Dendritic cell treated with granulocyte-macrophage colony-stimulating factor and Interleukin-4, amounts not matched to agents 40 ng/mL and 50 ng/mL, for 4 days (primary cell): ENCODE measurements around the gene P4HA1.
A peak's percentile ranks its signal among the peaks of the same experiment; 100 is the strongest.

Source experiments
- H3K27ac Mint-ChIP-seq: one replicate; pipeline ENCODE4 v1.8.0; 2022; ENCODE audit warnings: mild to moderate bottlenecking, mixed read lengths
- H3K27me3 Mint-ChIP-seq: one replicate; pipeline ENCODE4 v1.8.0; 2022; ENCODE audit warnings: mild to moderate bottlenecking, mixed read lengths
- H3K36me3 Mint-ChIP-seq: one replicate; pipeline ENCODE4 v1.8.0; 2022; ENCODE audit warnings: low read depth, mixed read lengths
- H3K4me1 Mint-ChIP-seq: one replicate; pipeline ENCODE4 v1.8.0; 2022; ENCODE audit warnings: low read depth, mixed read lengths
- H3K4me3 Mint-ChIP-seq: one replicate; pipeline ENCODE4 v1.8.0; 2022; ENCODE audit warnings: mild to moderate bottlenecking, moderate library complexity, mixed read lengths
- H3K9me3 Mint-ChIP-seq: one replicate; pipeline ENCODE4 v1.8.0; 2022; ENCODE audit warnings: mixed read lengths
- intact Hi-C: fragments of 100-400 bp; cut with micrococcal nuclease; formaldehyde crosslinking; loops from one replicate; pipeline ENCODE4 v1.15.0; 2022

The P4HA1 gene

GRCh38 chr10:73079779-73080541 lies 16.7 kb downstream of the P4HA1 start:
- Mint-ChIP-seq H3K27me3 (no peaks in the 10 kb centered on the region), H3K4me1 (peaks cover 14% of the 10 kb centered on the region), H3K36me3 (peaks cover 30% of the 10 kb centered on the region), H3K4me3 (no peak overlapping the region), H3K9me3 (no peaks in the 10 kb centered on the region), H3K27ac (no peak overlapping the region)
- intact Hi-C loops: no loop called here

- H3K9me3 Mint-ChIP-seq: no peaks in the 10 kb centered on the region
- H3K4me1 Mint-ChIP-seq: peaks cover 8% of the 10 kb centered on the region
- H3K4me3 Mint-ChIP-seq: peak overlapping the region; percentile 30
- no peaks in the 10 kb centered on the region for H3K27me3 Mint-ChIP-seq
- H3K27ac Mint-ChIP-seq: peak overlapping the region; percentile 82
- H3K36me3 Mint-ChIP-seq: peaks cover 52% of the 10 kb centered on the region
- intact Hi-C loops: no loop called here
These were observed 20.1 kb downstream of the P4HA1 start for GRCh38 chr10:73076360-73077183.

GRCh38 chr10:73075829-73076228 lies 20.8 kb downstream of the P4HA1 start:
- Mint-ChIP-seq H3K27ac (no peak overlapping the region), H3K4me1 (peaks cover 8% of the 10 kb centered on the region), H3K27me3 (no peaks in the 10 kb centered on the region), H3K4me3 (no peak overlapping the region), H3K9me3 (no peaks in the 10 kb centered on the region), H3K36me3 (peaks cover 60% of the 10 kb centered on the region)
- intact Hi-C loops: no loop called here

GRCh38 chr10:73073627-73074026 lies 23.0 kb downstream of the P4HA1 start:
- Mint-ChIP-seq H3K4me3 (no peak overlapping the region), H3K27me3 (no peaks in the 10 kb centered on the region), H3K4me1 (peaks cover 8% of the 10 kb centered on the region), H3K27ac (no peak overlapping the region), H3K36me3 (peaks cover 69% of the 10 kb centered on the region), H3K9me3 (no peaks in the 10 kb centered on the region)
- intact Hi-C loops: no loop called here

- Mint-ChIP-seq H3K27me3 (no peaks in the 10 kb centered on the region), H3K36me3 (peaks cover 84% of the 10 kb centered on the region), H3K9me3 (no peaks in the 10 kb centered on the region), H3K4me3 (no peak overlapping the region), H3K4me1 (peaks cover 5% of the 10 kb centered on the region), H3K27ac (no peak overlapping the region)
- intact Hi-C loops: loop anchor here (10.0 kb wide), 1 partner anchor 89 kb away; no protein-coding TSS in a partner anchor
These were observed 31.2 kb downstream of the P4HA1 start for GRCh38 chr10:73065441-73065840.

- H3K4me3 Mint-ChIP-seq: no peak overlapping the region
These were observed 34.9 kb downstream of the P4HA1 start for GRCh38 chr10:73061743-73062142.

GRCh38 chr10:73060738-73061635 lies 35.7 kb downstream of the P4HA1 start:
- Mint-ChIP-seq H3K9me3 (no peaks in the 10 kb centered on the region), H3K4me3 (no peak overlapping the region), H3K36me3 (peaks cover 85% of the 10 kb centered on the region), H3K4me1 (peaks cover 5% of the 10 kb centered on the region), H3K27ac (no peak overlapping the region), H3K27me3 (no peaks in the 10 kb centered on the region)
- intact Hi-C loops: loop anchor here (10.0 kb wide), 1 partner anchor 94 kb away; no protein-coding TSS in a partner anchor

More at GRCh38 chr10:73061743-73062142, 34.9 kb downstream of the P4HA1 start:
- intact Hi-C loops: loop anchor here (10.0 kb wide), 1 partner anchor 93 kb away; no protein-coding TSS in a partner anchor
- Mint-ChIP-seq H3K9me3 (no peaks in the 10 kb centered on the region), H3K4me1 (peaks cover 5% of the 10 kb centered on the region), H3K36me3 (peaks cover 88% of the 10 kb centered on the region), H3K27me3 (no peaks in the 10 kb centered on the region), H3K27ac (no peak overlapping the region)

- H3K4me1 Mint-ChIP-seq: peaks cover 5% of the 10 kb centered on the region
- no peaks in the 10 kb centered on the region for H3K9me3 Mint-ChIP-seq
- intact Hi-C loops: loop anchor here (10.0 kb wide), 1 partner anchor 95 kb away; no protein-coding TSS in a partner anchor
- peaks cover 85% of the 10 kb centered on the region for H3K36me3 Mint-ChIP-seq
- H3K27ac Mint-ChIP-seq: no peak overlapping the region
- H3K4me3 Mint-ChIP-seq: no peak overlapping the region
- no peaks in the 10 kb centered on the region for H3K27me3 Mint-ChIP-seq
These were observed 36.5 kb downstream of the P4HA1 start for GRCh38 chr10:73060173-73060572.

GRCh38 chr10:73058057-73058591 lies 38.5 kb downstream of the P4HA1 start:
- Mint-ChIP-seq H3K9me3 (no peaks in the 10 kb centered on the region), H3K36me3 (peaks cover 85% of the 10 kb centered on the region), H3K4me3 (no peak overlapping the region), H3K4me1 (peaks cover 5% of the 10 kb centered on the region), H3K27me3 (no peaks in the 10 kb centered on the region), H3K27ac (no peak overlapping the region)
- intact Hi-C loops: no loop called here

- intact Hi-C loops: no loop called here
- Mint-ChIP-seq H3K36me3 (peaks cover 79% of the 10 kb centered on the region), H3K27ac (no peak overlapping the region), H3K9me3 (no peaks in the 10 kb centered on the region), H3K27me3 (no peaks in the 10 kb centered on the region), H3K4me1 (no peaks in the 10 kb centered on the region), H3K4me3 (no peak overlapping the region)
These were observed 42.4 kb downstream of the P4HA1 start for GRCh38 chr10:73054286-73054685.

- no peak overlapping the region for H3K27ac Mint-ChIP-seq
- no peaks in the 10 kb centered on the region for H3K9me3 Mint-ChIP-seq
- peaks cover 77% of the 10 kb centered on the region for H3K36me3 Mint-ChIP-seq
- H3K4me3 Mint-ChIP-seq: no peak overlapping the region
- intact Hi-C loops: no loop called here
- H3K27me3 Mint-ChIP-seq: no peaks in the 10 kb centered on the region
- no peaks in the 10 kb centered on the region for H3K4me1 Mint-ChIP-seq
These were observed 43.4 kb downstream of the P4HA1 start for GRCh38 chr10:73053275-73053674.

- Mint-ChIP-seq H3K9me3 (no peaks in the 10 kb centered on the region), H3K27me3 (no peaks in the 10 kb centered on the region), H3K27ac (no peak overlapping the region), H3K36me3 (peaks cover 84% of the 10 kb centered on the region), H3K4me1 (no peaks in the 10 kb centered on the region), H3K4me3 (no peak overlapping the region)
- intact Hi-C loops: no loop called here
These were observed 52.0 kb downstream of the P4HA1 start for GRCh38 chr10:73044378-73045285.
